Prostate gland (tissue), 2 donors: ENCODE data around the gene PTPRG.

Experiments used
- CTCF ChIP-seq, 4 experiments: fragments of 200-600 bp in 2 of 4; fragments of 450-650 bp in 2 of 4; sonication (generic) in 2 of 4; IDR thresholded peaks; 1 replicate in 3 of 4; 2 replicates in 1 of 4; pipeline ENCODE4 v1.5.1; 2016 to 2019; ENCODE audit warnings: antibody characterized with exemption in 4 of 4, mild to moderate bottlenecking in 2 of 4, moderate library complexity in 2 of 4
- POLR2A ChIP-seq: fragments of 450-650 bp; IDR thresholded peaks from one replicate; pipeline ENCODE4 v1.6.1; 2016; ENCODE audit warnings: antibody characterized with exemption, mild to moderate bottlenecking

DNA sequence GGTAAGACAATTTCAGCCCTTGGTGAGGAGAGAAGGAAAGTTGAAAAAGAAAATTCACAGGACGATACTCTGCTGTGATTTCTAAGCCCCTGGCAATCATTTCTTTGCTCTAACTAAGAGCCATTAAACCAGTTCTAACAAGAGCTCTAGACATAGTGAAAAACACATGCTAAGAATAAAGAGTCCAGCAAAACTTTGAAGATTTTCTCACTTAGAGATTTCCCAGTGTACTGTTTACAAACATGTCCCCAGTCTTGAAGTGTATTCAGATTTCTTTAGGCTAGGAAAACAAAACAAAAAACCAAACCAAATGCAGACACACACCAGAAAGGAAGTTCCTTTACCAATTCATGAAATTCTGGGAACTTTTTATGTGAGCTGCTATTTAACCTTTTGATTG lies 325.8 kb downstream of the PTPRG start:
- TF ChIP-seq CTCF (IDR thresholded peaks at IDR 0.05) (no peak), POLR2A (no peak)
